Raji (cell line): ENCODE results near the gene ARID3A.

ENCODE experiments used
- POLR2A ChIP-seq: IDR thresholded peaks from 2 replicates; pipeline ENCODE4 v1.6.1; 2011; ENCODE audit warnings: low read depth, low read length, control low read depth; ENCODE audit not compliant: insufficient read depth

ARID3A gene

DNA sequence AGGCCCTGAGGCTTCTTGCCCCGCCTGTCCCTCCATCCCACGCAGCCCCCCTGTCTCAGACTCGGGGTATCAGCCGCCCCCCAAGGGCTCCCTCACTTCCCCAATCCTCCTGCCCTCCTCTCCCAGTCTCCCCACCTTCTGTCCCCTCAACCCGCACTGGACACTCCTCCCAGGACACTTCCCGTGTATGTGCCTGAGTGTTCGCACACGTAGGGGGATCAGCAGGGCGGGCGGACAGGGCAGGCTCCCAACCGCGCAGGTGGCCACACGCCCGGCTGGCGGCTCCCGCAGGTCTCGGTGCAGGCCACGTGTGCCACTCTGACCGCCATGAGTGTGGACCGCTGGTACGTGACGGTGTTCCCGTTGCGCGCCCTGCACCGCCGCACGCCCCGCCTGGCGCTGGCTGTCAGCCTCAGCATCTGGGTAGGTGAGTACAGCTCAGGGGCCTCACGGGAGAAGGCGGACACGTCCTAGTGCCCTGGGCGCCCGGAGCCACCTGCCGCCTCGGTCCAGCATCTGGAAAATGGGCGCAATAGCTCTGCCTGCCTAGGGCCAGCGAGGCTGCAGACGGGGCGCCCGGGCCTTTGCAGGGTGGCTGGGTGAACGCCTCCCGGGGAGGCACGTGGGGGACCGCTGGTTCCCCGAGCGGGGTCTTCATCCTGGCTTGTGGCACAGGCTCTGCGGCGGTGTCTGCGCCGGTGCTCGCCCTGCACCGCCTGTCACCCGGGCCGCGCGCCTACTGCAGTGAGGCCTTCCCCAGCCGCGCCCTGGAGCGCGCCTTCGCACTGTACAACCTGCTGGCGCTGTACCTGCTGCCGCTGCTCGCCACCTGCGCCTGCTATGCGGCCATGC is 6.4 kb upstream of the ARID3A start:
- no peak for TF ChIP-seq POLR2A

DNA sequence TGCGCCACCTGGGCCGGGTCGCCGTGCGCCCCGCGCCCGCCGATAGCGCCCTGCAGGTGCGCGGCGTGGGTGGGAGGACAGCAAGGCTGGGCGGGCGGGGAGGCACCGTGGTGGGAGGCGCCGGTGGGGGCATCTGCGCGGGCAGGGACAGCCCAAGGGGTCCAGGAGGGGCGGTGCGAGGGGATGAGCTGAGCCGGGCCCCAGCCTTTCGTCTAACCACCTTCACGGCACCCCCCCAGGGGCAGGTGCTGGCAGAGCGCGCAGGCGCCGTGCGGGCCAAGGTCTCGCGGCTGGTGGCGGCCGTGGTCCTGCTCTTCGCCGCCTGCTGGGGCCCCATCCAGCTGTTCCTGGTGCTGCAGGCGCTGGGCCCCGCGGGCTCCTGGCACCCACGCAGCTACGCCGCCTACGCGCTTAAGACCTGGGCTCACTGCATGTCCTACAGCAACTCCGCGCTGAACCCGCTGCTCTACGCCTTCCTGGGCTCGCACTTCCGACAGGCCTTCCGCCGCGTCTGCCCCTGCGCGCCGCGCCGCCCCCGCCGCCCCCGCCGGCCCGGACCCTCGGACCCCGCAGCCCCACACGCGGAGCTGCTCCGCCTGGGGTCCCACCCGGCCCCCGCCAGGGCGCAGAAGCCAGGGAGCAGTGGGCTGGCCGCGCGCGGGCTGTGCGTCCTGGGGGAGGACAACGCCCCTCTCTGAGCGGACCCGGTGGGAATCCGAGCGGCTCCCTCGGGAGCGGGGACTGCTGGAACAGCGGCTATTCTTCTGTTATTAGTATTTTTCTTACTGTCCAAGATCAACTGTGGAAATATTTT is 5.6 kb upstream of the ARID3A start:
- no peak for TF ChIP-seq POLR2A

DNA sequence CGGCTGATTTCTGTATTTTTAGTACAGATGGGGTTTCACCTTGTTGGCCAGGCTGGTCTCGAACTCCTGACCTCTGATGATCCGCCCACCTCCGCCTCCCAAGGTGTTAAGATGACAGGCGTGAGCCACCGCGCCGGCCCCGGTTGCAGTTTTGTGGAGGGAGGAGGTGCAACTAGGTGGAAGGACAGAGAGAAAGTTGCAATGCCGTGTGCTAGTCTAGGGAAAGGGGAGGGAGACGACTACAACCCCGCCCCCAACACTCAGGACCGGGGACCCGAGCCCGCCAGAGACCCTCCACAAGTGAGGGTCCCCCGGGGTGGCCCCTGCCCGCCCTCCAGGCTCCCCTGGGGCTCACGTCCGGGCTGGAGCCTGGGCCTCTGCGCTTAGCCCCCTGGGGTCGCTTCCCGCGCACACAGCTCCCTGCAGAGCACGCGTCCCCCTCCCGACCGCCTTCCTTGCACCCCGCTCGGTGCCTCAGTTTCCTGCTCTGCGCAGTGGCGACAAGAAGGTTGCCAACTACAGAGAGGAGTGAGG is 1.2 kb upstream of the ARID3A start:
- TF ChIP-seq POLR2A: no peak

DNA sequence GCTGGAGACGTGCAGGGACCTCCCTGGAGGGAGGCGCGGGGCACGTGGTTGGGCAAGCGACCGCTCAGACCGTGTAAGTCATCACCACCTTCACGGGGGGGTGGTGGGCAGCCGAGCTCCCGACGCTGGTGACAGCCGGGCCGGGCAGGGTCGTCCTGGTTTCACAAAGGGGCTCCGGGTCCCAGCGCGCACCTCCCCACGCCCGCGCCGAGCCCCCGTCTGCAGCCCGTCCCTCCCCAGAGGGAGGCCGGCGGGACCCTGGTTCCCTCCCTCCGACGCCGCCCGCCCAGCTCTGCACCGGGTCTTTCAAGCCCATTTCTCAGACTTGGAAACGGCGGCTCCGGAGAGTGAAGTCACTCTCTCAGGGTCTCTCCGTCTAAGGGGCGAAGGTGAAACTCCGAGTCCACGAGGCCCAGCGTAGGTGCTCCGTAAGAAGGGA is 729 bp upstream of the ARID3A start:
- peak; percentile 41 for TF ChIP-seq POLR2A

DNA sequence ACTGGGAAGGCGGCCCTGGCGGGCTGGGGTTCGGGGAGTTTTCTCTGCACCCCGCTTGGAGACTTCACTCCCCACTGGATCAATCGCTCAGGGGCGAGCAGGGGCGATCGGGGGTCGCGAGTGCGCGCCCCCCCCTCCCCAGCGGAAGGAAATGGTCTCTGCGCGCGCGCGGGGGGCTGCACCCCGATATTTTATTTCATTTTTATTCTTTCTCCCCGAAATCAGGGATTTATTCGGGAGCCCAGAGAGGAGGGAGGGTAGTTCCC is 421 bp downstream of the ARID3A start:
- peak; percentile 2; the same call in 1 of the 2 replicates for TF ChIP-seq POLR2A

DNA sequence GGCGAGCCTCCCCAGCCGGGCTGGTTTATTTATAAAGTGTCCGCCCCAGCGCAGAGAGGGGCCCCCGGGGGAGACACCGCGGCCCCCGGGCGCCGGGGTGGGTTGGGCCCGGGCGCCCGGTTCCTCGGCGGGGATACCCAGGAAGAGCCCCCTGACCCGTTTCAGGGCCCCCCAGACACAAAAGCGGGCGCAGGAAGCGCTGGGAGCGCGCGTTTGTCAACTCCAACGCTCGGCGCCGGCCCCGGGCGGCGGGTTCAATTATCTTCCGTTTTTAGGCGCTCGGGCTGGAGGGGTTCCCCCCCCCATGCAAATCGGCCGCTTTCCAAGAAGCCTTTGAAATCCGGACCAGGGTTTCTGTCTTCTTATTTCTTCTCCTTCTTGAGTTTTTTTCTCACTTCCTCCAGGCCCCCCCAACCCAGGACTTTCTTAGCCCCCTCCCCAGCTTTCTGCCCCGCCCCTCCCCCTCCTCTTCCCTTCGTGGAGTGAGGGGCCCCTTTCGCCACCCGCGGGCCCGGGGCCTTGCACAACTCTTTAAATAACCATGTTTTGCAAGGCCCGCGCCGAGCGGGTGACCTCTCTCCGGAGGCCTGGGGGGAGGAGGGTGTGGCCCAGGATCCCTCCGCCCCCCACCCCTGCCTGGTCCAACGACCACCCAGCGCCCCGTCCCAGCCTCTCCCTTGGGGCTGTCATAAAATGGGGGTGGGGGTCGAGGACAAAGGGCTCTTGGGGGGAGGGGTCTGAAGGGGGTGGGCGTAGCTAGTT is 935 bp downstream of the ARID3A start:
- TF ChIP-seq POLR2A: no peak

DNA sequence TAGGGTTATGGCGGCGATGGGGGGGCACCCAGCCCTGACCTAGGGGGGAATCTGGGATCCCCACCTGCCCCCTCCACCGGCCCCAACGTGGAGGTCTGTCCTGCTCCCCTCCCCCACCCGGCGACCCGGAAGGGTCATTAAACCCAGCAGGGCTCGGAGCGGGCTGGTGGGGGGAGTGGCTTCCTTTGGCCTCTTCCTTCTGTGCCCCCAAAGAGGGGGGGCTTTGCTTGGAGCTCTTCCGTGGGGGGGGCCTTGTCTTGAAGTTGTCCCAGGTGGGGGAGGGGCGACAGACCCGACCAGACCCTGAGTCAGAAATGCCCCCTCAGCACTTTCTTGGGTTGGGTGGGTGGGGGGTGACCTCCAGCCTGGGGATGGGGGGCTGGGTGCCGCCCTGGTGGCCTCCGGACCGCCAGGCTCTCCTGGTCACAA is 1.5 kb downstream of the ARID3A start:
- no peak for TF ChIP-seq POLR2A

DNA sequence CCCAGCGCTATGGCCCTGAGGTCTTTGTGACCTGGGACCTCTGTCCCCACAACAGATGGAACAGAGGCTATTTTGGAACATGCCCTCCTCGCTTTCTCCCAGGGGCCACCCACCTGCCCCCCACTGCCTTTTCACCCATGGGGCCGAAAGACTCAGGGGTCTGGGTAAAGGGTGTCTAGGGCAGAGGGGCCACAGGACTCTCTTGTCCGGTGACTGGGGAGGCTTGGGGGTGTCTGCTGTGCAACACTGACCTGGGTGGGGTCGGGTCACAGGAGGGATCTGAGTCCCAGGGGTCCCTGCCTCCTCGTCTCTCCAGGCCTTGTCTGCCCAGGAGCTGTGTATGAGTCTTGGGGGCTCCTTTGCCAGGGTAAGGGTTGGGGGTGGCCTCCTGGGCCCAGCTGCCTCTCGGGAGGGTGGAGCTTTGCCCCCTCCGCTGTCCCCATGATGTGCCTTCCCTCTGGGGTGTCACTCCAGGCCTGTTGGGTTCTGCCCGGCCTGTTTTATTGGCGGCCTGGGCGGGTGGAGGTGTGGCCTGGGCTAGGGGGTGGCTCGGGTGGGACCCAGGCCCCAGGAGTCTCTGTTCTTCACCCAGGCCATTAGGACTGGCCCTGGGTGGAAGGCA is 2.1 kb downstream of the ARID3A start:
- TF ChIP-seq POLR2A: no peak

DNA sequence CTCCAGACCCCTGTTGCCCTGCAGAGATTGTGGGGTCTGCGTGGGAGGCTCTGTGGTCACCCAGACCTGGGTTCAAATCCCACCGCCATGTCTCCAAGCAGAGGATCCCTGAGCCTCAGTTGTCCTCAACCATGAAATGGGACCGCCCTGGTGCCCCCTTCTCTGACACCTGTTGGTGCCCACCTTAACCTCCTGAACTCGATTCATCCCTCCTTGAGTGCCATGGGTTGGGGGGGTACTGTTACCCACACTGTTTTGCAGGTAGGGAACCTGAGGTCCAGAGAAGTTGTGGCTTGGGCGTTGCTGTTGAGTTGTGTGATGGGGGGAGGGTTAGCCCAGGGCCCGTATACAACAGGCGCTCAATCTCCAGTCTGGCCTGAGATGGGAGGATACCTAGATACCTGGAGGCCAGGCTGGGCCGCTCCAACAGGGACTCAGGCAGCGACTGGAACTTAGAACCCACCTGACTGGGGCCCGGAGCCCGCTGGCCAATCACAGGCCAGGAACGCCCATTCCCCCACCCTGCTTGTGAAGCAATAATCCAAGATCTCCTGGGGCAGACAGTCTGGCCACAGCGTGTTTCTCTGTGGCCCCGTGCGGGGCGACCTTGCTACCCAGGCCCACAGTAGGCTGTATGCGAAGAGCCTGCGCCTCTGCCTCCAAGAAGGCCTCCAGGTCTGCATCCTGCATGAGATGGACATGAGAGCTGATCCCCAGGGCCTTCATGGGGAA is 2.8 kb downstream of the ARID3A start:
- TF ChIP-seq POLR2A: no peak

DNA sequence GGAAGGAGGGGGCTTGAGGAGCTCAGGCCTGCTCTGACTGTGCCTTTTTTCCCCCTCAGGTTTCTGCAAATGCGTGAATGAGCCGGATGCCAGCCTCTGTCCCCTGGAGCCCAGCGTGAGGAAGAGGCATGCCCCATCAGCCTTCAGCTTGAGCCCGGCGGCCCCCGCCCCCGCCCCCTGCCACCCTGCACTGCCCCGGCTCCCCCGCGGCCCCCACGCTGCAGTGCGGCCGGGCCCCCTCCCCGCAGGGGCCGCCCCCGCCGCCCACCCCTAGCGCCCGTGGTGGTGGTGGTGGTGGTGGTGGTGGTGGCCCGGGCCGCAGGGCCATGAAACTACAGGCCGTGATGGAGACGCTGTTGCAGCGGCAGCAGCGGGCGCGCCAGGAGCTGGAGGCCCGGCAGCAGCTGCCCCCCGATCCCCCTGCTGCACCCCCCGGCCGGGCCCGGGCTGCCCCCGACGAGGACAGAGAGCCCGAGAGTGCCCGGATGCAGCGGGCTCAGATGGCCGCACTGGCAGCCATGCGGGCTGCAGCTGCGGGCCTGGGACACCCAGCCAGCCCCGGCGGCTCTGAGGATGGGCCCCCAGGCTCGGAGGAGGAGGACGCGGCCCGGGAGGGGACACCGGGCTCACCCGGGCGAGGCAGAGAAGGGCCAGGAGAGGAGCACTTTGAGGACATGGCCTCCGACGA is 3.5 kb downstream of the ARID3A start:
- TF ChIP-seq POLR2A: no peak

DNA sequence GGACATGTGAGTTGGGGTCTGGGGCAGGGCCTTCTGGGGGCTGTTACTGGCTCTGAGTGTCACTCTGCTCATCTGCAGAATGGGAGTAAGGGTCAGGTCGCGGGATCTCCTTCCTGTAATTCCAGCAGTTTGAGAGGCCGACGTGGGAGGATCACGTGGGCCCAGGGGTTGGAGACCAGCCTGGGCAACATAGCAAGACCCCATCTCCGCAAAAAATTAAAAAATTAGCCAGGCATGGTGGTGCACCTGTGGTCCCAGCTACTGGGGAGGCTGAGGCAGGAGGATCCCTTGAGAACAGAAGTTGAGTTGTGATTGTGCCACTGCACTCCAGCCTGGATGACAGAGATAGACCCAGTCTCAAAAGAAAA is 4.0 kb downstream of the ARID3A start:
- TF ChIP-seq POLR2A: no peak

DNA sequence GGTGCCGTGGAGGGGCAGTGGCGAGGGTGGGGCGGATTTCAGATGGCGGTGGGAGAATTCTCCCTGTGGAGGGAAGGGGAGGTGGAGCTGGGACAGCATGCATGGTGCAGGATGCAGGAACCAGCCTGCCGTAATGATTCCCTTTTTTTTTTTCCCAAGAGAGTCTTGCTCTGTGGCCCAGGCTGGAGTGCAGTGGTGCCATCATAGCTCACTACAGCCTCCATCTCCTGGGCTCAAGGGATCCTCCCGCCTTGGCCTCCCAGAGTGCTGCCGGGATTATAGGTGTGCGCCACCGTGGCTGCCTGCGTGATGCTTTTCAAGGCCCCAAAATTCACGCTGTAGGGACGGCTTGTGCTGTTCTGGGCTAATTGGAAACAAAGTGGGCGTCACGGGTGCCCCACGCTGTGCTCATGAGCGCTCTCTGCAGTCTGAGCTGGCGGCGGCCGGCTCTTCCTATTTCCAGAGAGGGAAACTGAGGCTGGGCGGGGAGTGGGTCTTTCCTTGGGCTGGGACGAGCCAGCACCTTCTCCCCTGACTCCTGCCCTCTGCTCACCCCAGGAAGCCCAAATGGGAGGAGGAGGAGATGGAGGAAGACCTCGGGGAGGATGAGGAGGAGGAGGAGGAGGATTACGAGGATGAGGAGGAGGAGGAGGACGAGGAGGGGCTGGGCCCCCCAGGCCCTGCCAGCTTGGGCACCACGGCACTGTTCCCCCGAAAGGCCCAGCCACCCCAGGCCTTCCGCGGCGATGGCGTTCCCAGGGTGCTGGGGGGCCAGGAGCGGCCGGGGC is 6.2 kb downstream of the ARID3A start:
- TF ChIP-seq POLR2A: no peak
